NCI-H2196 treated with DMSO at 0.1 percent for 48 hours (cell line): ENCODE results near the gene GRIK1.

Experiments used
- DNase-seq: peaks from one replicate; lab custom pipeline; 2025; ENCODE audit not compliant: unreplicated experiment; lab: John Stamatoyannopoulos, UW

The GRIK1 gene

DNA sequence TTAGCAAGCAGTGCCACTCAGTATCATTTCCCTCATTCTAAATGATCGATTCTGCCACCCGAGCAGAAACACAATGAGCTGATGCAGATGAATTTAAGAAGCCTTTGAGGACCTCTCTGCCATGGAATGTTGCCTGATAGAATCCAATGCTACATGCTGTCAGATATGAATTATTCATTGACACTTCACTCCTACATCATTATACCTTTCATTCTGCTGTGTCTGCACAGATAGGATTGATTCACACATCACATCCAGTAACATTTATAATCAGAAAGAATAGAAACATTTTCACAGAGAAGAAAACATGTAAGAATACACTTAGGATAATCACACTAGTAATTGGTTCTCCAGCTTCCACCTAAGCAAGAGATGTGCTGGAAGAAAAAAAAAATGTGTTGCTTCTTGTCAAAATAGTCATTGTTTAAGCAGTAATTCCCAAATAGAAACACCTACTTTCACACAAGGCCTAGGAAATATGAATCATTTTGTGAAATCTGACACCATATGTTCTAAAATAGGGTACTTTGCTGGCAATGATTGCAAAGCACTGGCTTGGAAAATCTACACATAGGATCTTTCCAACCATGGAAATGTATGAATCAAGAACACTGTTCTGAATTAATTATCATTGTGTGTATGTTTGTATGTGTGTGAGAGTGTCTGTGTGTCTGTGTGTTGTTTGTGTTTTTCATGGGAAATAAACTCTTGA is 110.1 kb downstream of the GRIK1 start:
- DNase-seq: no peak

DNA sequence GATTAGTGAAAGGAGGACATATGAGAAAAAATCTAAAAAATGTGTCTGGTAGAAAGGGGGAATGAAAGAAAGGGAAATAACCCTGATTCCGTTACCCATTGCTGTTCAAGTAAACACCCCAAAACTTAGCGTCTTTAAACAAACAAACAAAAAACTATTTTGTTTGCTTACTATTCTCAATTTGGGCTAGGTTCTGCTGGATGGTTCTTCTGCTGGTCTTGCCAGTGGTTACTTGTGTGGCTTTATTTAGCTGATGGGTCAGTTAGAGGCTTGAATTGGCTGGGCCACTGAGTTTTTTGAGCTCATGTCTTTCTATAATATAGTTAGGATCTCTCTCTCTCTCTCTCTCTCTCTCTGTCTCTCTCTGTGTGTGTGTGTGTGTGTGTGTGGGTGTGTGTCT is 112.1 kb downstream of the GRIK1 start:
- DNase-seq: no peak

GRCh38 chr21:29827236-29827635 is 112.6 kb downstream of the GRIK1 start:
- no peak for DNase-seq

- DNase-seq: no peak
Measured at GRCh38 chr21:29826386-29826785, 113.4 kb downstream of the GRIK1 start.

GRCh38 chr21:29825936-29826335 is 113.9 kb downstream of the GRIK1 start:
- no peak for DNase-seq

- no peak for DNase-seq
Measured at GRCh38 chr21:29825345-29825744, 114.5 kb downstream of the GRIK1 start.

- no peak for DNase-seq
Measured at GRCh38 chr21:29822064-29822463, 117.7 kb downstream of the GRIK1 start.

DNA sequence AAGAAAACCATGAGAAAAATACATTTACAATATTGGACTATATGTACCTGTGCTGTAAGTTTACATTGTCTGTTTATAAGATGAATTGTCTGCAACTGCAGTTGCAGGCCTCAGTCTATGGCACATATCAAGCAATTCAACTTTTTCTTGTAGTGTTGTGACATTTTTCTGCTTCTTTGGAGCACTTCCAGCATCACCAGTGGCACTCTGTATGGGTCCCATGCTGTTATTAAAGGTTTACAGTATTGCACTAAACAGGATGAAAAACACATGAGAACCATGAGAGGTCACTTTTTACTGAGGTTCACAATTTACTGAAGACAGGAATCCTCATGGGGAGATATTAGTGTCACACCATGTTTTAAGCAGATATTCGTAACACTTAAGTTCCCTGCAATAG is 118.6 kb downstream of the GRIK1 start:
- no peak for DNase-seq

DNA sequence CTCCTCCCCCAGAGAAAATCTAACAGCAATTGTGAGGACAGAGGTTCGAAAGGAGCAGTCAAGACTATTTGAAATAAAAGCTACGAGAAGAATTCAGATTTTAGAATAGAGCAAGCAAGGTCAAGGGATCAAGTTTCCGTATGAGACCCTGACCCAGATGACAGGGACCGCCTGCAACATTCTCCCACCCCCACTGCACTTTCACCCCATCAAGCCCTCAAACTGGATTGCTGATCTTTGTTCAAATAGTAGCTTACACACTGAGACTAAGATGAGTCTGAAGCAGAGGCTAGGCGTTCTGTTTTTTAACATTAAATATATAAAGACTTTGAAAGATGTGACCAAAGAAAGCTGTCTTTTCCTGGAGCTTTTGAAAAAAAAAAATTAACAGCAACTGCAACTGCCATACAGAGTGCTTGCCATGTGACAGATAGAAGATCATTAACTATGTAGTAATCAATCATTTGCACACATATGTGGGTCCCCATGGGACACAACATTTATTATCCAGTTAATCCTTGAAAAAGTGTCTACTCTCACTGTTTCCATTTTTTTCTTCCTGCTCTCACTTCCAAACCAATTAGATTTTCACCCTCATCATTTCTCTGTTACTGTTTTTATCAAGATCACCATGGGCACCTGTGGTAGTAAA is 120.0 kb downstream of the GRIK1 start:
- DNase-seq: no peak

GRCh38 chr21:29818383-29818921 is 121.3 kb downstream of the GRIK1 start:
- DNase-seq: no peak

DNA sequence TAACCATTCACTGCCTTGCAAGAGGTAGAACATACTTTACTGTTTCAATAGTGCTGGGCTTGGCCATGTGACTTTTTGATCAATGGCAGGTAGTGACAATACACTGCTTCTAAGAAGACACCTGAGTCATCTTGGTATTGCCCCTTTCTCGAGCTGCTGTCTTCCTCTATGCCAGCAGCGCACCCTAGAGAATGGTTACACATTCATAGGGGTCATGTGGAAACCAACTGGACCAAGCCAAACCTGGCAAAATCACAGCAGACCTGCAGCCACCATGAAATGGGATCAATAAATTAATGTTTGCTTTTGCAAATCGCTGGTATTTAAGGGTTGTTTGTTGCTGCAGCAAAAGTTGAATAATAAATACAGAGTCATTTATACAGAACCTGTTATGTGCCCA is 122.3 kb downstream of the GRIK1 start:
- DNase-seq: no peak

DNA sequence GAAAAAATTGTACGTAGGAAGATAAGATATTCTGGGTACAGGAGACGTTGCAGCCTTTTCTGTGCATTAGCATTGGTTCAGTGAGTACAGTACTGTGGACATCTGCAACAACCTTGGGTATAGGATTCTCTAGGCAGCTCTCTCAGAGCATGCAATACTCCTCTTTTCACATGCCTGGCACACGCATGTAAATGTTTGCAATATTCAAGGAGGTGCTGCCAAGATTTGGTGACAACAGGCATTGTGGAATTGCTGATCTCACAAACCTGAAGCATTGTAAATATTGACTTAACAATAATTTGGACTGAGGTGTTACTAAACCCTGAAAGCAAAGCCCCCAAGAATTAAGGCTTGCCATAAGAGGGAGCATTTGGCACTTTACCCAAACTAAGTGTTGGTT is 126.8 kb downstream of the GRIK1 start:
- no peak for DNase-seq

- no peak for DNase-seq
Measured at GRCh38 chr21:29810871-29811270, 128.9 kb downstream of the GRIK1 start.

DNA sequence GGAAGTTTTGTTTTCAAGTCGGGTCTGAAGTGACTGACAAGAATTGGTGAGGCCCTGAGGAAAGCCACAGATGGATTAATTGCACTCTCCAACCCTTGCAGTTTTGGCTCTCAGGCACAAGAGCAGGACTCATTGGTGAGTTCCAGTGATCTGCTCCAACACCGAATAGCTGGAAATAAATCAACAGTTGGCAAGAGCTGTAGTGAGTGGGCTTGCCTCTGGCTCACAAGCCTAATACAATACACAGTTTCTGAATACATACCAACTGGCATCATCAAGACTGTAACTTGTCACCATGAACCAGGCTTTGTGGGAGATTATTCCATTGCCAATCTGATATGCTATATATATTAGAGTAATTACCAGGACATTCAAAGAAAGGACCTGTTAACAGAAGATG is 131.6 kb downstream of the GRIK1 start:
- no peak for DNase-seq

DNA sequence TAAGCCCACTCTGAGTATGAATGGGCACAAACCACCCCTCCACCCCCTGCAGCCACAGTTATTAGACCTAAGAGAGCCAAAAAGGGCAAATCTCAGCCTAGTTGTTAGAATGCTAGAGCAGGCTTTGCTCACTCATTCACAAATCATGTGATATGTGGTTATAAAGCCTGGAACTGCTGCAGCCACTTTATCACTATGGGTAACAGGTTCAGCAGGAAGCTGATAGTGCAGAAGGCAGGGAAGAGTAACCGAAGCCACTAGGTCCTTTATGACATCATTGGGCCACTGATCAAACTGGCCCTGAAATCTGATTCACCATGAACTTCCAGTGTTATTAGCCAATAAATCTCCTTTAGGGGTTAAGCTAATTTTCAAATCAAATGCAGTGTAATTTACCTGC is 134.7 kb downstream of the GRIK1 start:
- DNase-seq: no peak

- no peak for DNase-seq
Measured at GRCh38 chr21:29803191-29803590, 136.6 kb downstream of the GRIK1 start.

DNA sequence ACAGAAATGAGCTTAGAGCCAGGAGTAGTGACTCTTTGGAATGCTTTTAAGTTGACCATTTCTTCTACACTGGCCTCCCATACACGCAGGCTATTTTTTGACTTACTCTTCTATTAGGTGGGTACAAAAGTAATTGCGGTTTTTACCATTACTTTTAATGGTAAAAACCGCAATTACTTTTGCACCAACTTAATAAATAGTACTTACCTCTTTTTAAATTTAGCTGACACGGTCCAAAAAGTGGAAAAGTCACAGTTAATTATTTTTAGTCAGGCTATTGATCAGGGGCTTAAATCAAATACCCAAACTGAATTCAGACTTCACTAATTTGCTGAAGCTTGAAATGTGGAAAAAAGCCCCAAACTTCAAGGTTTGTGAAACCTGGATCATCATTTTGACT is 138.7 kb downstream of the GRIK1 start:
- no peak for DNase-seq

DNA sequence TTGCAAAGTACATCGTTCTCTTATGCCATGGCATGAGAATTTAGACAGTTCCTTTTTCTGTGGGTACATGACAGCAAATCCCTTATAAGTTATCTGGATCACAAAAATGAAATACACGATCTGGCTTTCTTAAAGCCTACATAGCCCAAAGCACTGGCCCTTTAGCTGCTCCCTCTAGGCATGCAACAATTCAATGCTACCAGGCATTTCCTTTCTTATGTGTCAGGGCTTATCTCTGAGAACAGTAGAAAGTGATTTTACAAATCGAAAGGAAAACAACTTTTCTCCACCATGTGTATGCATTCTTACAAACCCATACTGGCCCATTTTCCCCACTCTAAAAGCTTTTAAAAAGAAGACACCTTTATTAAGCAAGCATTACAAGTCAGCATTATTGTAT is 139.7 kb downstream of the GRIK1 start:
- no peak for DNase-seq

DNA sequence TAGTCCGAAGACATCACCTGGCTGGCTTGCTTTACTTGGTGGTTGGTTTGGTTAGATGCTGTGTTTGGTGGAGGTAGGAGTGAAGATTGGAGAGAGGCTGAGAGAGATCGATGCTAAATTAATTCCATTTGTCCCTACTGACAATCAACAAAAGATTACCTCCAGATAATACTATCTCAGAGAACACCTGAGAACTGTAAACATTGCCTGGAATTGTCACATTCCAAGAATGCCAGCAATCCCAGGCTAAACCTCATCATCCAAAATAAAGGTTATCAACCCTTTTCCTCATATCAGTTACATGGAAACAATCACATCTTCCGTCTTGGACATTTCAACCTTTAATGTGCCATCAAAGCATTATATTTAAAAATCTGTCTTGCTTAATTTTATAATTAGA is 141.0 kb downstream of the GRIK1 start:
- no peak for DNase-seq

DNA sequence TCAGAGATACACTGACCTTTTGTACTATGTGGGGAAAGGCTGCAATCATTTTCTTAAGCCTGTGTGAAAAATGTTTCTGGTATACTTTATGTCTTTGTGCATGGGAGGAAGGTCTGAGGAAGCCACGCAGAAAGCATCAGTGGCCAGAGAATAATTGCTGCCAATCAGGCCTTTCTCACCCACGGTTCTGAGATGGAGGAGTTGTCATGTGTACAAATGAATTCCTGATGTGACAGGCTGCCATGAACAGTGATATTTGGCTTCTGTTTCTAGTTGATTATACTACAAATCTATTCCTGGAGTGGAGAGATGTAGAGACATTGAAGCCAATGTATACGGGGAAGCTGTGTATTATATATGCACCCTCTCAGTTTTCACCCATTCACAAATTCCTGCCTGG is 142.6 kb downstream of the GRIK1 start:
- no peak for DNase-seq

- no peak for DNase-seq
Measured at GRCh38 chr21:29793712-29794111, 146.1 kb downstream of the GRIK1 start.

DNA sequence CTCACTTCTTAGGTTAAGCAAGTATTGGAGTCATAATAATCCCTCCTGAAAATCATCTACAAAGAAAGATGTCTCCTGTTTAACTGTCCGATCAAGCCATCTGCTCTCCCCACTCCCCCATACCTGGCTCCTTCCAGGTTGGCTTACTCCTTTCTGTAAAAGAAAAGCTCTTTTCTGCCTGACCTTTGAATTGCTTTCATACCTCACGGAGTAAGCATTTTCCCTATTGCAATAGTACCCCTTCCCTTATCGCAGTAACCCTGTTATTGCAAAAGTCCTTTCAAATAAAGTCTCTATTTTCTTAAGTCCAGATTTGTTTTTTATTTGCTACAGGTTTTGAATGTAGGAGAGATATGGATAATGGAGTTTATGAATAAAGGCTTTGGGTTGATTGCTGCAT is 150.4 kb downstream of the GRIK1 start:
- DNase-seq: no peak

GRCh38 chr21:29788752-29789151 is 151.0 kb downstream of the GRIK1 start:
- DNase-seq: no peak
